Vagina (tissue), 2 donors: ENCODE data around the gene ADGRG6. TPM values are rescaled to one million over a fixed set of nuclear protein-coding genes. Genes with fewer than 3 reads are reported as not detected.

Experiments
- DNase-seq, 2 donors: peaks; one replicate each; pipeline ENCODE4 v3.0.0-alpha.2; 2017; ENCODE audit errors: extremely low spot score in 2 of 2
- H3K27ac ChIP-seq: fragments of 200-600 bp; sonication (generic); one replicate; pipeline ENCODE4 v1.5.1; 2019
- H3K27me3 ChIP-seq: fragments of 200-600 bp; sonication (generic); one replicate; pipeline ENCODE4 v1.5.1; 2019
- H3K36me3 ChIP-seq, 2 donors: fragments of 200-600 bp; sonication (generic); one replicate each; pipeline ENCODE4 v1.5.1; 2017 to 2019
- H3K4me1 ChIP-seq: fragments of 200-600 bp; sonication (generic); one replicate; pipeline ENCODE4 v1.5.1; 2019
- H3K4me3 ChIP-seq, 2 donors: fragments of 200-600 bp; sonication (generic); 1 replicate in 1 of 2; 2 replicates in 1 of 2; pipeline ENCODE4 v1.5.1; 2016 to 2019
- H3K9me3 ChIP-seq: fragments of 200-600 bp; sonication (generic); one replicate; pipeline ENCODE4 v1.5.1; 2019
- POLR2A ChIP-seq, 2 donors: fragments of 450-650 bp; IDR thresholded peaks; one replicate each; pipeline ENCODE4 v1.6.1; 2017; ENCODE audit warnings: antibody characterized with exemption in 2 of 2, mild to moderate bottlenecking in 2 of 2, moderate library complexity in 2 of 2
- POLR2AphosphoS5 ChIP-seq, 2 donors: sonication (generic); formaldehyde crosslinking; IDR thresholded peaks; one replicate each; pipeline ENCODE4 v1.9.0; 2017; ENCODE audit warnings: antibody characterized with exemption in 2 of 2, mild to moderate bottlenecking in 2 of 2, low read depth in 1 of 2; ENCODE audit not compliant: insufficient read depth in 1 of 2
- intact Hi-C: fragments of 100-400 bp; cut with DNase I; formaldehyde crosslinking; loops from one replicate; pipeline ENCODE4 v1.15.1; 2023
- total RNA-seq: library from RNA; depleted of rRNA; stranded (reverse); fragments of >200 nt; gene quantifications from one replicate; pipeline ENCODE4 v1.2.3, GENCODE V29; 2016
- TF ChIP-seq, protein P1 (sequence below), 3 experiments: fragments of 450-650 bp in 2 of 3; fragments of 200-600 bp in 1 of 3; sonication (generic) in 1 of 3; IDR thresholded peaks; one replicate each; pipeline ENCODE4 v1.5.1; 2017 to 2019; ENCODE audit warnings: antibody characterized with exemption in 3 of 3, mild to moderate bottlenecking in 2 of 3, moderate library complexity in 2 of 3

The ADGRG6 gene
- total RNA-seq, 1 donor from 2014 or later = 22.6 TPM

DNA sequence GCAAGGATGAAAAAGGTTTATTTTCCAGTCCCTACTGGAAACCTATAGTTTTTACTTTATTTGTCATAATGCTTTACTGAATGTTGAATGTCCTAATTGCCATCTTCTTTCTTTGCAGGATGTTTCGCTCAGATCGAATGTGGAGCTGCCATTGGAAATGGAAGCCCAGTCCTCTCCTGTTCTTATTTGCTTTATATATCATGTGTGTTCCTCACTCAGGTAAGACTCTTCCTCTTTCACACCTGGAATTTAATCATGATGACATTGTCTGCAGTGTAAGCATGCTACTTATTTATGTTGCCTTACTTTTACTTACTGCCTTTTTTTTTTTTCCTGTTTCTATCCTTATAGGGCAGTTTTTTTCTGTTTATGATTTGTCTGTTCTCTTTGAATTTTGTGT lies 7.6 kb downstream of the ADGRG6 start:
- intact Hi-C loops = no loop called here
- Histone ChIP-seq H3K9me3 (no peaks in the 10 kb centered on the region), H3K4me1 (no peaks in the 10 kb centered on the region), H3K4me3 (no peak overlapping the region), H3K27ac (no peak overlapping the region), H3K27me3 (no peaks in the 10 kb centered on the region), H3K36me3 (no peaks in the 10 kb centered on the region)
- no peak for TF ChIP-seq POLR2AphosphoS5 (IDR thresholded peaks at IDR 0.05; ENCODE audit: insufficient read depth in 1 of 2, low read depth in 1 of 2)
- TF ChIP-seq, protein P1, sequence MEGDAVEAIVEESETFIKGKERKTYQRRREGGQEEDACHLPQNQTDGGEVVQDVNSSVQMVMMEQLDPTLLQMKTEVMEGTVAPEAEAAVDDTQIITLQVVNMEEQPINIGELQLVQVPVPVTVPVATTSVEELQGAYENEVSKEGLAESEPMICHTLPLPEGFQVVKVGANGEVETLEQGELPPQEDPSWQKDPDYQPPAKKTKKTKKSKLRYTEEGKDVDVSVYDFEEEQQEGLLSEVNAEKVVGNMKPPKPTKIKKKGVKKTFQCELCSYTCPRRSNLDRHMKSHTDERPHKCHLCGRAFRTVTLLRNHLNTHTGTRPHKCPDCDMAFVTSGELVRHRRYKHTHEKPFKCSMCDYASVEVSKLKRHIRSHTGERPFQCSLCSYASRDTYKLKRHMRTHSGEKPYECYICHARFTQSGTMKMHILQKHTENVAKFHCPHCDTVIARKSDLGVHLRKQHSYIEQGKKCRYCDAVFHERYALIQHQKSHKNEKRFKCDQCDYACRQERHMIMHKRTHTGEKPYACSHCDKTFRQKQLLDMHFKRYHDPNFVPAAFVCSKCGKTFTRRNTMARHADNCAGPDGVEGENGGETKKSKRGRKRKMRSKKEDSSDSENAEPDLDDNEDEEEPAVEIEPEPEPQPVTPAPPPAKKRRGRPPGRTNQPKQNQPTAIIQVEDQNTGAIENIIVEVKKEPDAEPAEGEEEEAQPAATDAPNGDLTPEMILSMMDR (IDR thresholded peaks at IDR 0.05) = no peak
- no peak for TF ChIP-seq POLR2A (IDR thresholded peaks at IDR 0.05)
- DNase-seq = no peak

DNA sequence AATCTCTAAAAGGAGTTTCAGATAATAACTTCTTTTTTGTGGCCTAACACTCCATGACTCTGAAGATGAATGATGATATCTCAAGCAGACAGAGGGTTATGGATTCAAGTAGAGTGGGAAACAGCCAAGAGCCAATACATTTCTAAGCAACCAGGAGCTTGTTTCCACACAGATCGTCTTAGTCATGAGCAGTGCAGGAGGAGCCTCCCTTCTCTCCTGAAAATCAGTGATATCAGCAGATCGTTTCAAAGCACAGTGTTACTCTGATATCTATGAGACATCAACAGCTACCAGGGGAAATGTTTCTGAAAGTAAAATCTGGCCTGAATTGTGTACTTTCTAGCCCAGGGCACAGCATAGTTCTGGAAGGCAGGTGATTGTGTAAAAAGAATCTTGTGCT lies 11.5 kb downstream of the ADGRG6 start:
- Histone ChIP-seq H3K36me3 (no peaks in the 10 kb centered on the region), H3K27ac (no peak overlapping the region), H3K9me3 (no peaks in the 10 kb centered on the region), H3K4me3 (no peak overlapping the region), H3K27me3 (no peaks in the 10 kb centered on the region), H3K4me1 (no peaks in the 10 kb centered on the region)
- TF ChIP-seq, protein P1 (IDR thresholded peaks at IDR 0.05) = no peak
- TF ChIP-seq POLR2AphosphoS5 (IDR thresholded peaks at IDR 0.05; ENCODE audit: insufficient read depth in 1 of 2, low read depth in 1 of 2) (no peak), POLR2A (IDR thresholded peaks at IDR 0.05) (no peak)
- intact Hi-C loops = no loop called here
- DNase-seq = no peak

DNA sequence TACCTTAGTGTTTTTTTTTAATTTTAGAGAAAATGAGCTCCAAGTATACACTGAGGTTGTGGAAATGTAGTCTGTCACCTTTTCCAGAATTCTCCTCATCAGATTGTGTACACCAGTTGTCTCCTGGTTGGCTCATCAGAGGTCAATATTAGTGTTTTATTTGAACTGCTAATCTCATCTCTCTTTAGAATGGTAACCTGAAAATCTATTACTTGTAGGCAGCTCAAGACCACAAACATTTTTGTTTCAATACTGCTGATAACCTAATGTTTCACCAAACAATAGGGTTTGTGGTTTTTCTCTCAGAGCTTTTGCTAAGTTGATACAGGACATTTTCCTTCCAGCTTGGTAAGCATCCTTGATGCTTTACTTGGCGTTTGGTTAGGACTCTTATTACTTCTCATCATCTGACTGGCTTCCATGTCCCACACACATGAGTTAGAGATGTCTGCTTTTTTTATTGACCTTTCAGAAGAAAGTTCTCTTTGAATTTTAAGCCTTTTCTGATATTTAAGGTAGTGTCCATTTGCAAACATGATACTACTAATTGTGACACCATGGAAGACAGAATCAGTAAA lies 15.1 kb downstream of the ADGRG6 start:
- TF ChIP-seq POLR2AphosphoS5 (IDR thresholded peaks at IDR 0.05; ENCODE audit: insufficient read depth in 1 of 2, low read depth in 1 of 2) (no peak), POLR2A (IDR thresholded peaks at IDR 0.05) (no peak)
- TF ChIP-seq, protein P1 (IDR thresholded peaks at IDR 0.05) = no peak
- DNase-seq = no peak
- H3K27ac ChIP-seq = no peak overlapping the region
- no peaks in the 10 kb centered on the region for H3K4me1 ChIP-seq
- H3K4me3 ChIP-seq = no peak overlapping the region
- no peaks in the 10 kb centered on the region for H3K36me3 ChIP-seq
- no peaks in the 10 kb centered on the region for H3K9me3 ChIP-seq
- no peaks in the 10 kb centered on the region for H3K27me3 ChIP-seq
- intact Hi-C loops = no loop called here

DNA sequence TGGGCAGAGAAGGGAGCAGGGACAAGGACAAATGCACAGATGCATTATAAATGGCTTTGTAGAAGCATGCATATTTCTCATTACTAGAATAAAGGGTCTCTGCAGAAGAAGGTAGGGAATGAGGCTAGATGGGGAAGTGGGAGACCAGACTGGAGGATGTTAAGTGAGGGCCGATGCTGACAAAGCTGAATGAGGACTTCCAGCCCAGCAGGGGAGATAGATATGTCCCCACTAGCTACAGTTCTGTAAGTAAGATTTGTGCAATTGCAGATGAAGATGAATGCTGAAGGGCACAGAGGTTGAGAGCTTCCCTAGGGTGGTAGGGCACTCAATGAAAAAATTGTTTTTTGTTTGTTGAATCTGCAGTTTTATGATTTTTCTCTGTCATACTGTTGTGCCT lies 16.9 kb downstream of the ADGRG6 start:
- H3K9me3 ChIP-seq = no peaks in the 10 kb centered on the region
- no peak overlapping the region for H3K4me3 ChIP-seq
- no peaks in the 10 kb centered on the region for H3K36me3 ChIP-seq
- no peaks in the 10 kb centered on the region for H3K4me1 ChIP-seq
- H3K27ac ChIP-seq = no peak overlapping the region
- no peak for DNase-seq
- TF ChIP-seq POLR2AphosphoS5 (IDR thresholded peaks at IDR 0.05; ENCODE audit: insufficient read depth in 1 of 2, low read depth in 1 of 2) (no peak), POLR2A (IDR thresholded peaks at IDR 0.05) (no peak)
- TF ChIP-seq, protein P1 (IDR thresholded peaks at IDR 0.05) = no peak
- H3K27me3 ChIP-seq = no peaks in the 10 kb centered on the region
- intact Hi-C loops = no loop called here

DNA sequence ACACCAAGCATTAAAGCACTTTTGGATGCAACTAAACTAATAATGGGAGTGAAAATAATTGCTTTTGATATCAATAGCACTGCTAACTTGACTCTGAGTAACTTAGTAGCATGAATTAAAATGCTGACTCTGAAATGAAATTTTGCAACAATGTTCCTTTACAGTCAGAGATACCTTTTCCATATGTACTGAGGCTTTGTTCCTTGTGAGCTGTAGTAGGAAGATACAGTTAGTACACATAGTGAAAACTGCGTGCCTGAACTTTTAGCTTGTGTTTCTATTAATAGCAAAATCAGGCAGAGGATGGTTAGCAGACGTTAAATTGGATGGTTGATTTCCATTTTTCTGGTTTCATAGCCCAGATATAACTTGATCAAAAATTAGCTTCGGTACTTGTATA lies 18.6 kb downstream of the ADGRG6 start:
- TF ChIP-seq, protein P1 (IDR thresholded peaks at IDR 0.05) = no peak
- TF ChIP-seq POLR2AphosphoS5 (IDR thresholded peaks at IDR 0.05; ENCODE audit: insufficient read depth in 1 of 2, low read depth in 1 of 2) = no peak
- no peak for TF ChIP-seq POLR2A (IDR thresholded peaks at IDR 0.05)
- H3K27ac ChIP-seq = no peak overlapping the region

More for the DNA sequence above, 18.6 kb downstream of the ADGRG6 start:
- intact Hi-C loops = no loop called here
- Histone ChIP-seq H3K4me3 (no peak overlapping the region), H3K9me3 (no peaks in the 10 kb centered on the region), H3K36me3 (no peaks in the 10 kb centered on the region), H3K27me3 (no peaks in the 10 kb centered on the region), H3K4me1 (no peaks in the 10 kb centered on the region)
- no peak for DNase-seq
